ENCODE results near the gene CLTC.

Gene CLTC

DNA sequence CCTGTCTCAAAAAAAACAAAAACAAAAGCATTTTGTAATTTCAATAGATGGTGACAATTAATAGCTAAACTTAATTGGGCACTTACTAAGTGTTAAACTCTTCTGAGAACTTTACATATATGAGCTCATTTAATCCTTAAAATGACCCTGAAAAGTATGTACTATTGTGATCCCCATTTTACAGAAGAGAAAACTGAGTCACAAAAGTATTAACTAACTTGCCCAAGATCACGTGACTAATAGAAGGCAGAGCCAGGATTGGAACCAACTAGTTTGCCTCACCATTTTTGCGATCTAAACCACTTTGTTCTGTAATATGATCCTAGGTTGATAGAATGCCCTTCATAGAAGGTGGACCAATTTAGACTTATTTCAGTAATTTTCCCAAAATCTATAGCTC, 114.0 kb downstream of the CLTC start:
- no peak for DNase-seq

DNA sequence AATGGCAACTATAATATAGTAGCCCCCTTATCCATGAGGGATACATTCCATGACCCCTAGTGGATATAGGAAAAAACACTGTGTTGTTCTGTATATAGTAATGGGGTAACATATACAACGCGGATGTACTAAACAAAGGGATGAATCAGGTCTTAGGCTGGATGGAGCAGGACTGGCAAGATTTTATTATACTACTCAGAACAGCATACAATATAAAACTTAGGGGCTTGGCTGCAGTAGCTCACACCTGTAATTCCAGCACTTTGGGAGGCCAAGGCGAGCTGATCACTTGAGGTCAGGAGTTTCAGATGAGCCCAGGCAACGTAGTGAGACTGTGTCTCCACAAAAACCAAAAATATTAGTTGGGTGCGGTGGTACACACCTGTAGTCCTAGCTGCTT, 114.5 kb downstream of the CLTC start:
- no peak for DNase-seq

DNA sequence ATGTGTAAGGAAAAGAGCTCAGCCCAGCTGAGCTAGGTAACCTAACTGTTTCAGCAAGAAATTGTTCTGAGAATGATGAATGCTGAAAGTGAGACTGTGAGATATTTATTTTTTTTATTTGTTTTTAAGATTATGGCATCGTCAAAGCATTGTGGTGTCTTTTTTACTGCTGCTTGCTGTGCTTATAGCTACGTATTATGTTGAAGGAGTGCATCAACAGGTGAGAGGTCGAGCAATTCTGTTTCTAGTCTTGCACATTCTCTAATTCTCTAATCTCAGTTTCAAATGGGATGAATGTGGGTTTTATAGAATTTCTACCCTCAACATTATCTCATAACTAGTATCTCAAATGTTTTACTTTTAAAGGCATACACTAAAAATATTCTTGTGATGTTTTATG, 117.6 kb downstream of the CLTC start:
- DNase-seq, result no peak

DNA sequence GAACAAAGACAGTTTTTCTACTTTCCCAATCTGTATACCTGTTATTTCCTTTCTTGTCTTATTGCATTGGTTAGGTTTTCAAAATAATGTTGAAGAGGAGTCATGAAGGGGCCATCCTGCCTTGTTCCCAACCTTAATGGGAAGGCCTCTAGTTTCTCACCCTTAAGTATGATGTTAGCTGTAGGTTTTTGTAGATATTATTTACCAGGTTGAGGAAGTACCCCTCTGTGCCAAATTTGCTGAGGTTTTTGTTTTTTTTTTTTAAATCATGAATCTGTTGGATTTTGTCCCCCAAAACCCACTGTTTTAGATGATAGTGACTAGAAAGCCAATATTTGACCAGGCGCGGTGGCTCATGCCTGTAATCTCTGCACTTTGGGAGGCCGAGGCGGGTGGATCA, 124.1 kb downstream of the CLTC start:
- no peak for DNase-seq

DNA sequence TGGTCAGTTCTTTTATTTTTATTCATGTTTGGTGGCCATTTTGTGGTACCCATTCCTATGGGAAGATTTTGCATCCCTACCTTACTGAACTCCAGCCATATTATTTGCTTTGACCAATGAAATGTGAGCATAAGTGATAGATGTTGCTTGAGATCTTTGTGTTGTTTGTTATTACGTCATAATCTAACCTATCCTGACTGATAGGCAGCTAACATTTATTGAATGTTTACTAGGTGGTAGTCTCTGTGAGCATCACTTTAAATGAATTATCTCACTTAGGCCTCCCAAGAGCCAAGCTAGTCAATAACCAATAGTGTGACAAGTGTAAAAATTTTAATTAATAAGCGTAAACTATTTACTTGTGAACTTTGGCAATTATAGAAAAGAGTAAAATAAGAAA, 125.3 kb downstream of the CLTC start:
- DNase-seq, result no peak

Data from activated T-cell treated with anti-CD3 and anti-CD28 coated beads, Interleukin-2, amount 50 U/mL, for 1 hour (primary cell).